Activated CD8-positive, alpha-beta memory T cell treated with anti-CD3 and anti-CD28 coated beads, Interleukin-2, amount 50 U/mL, for 1 hour (primary cell): ENCODE results near the gene GBX1.

Experiments used
- DNase-seq: peaks from one replicate; pipeline ENCODE4 v3.0.0-alpha.2; 2020; ENCODE audit errors: extremely low read depth

The GBX1 gene

DNA sequence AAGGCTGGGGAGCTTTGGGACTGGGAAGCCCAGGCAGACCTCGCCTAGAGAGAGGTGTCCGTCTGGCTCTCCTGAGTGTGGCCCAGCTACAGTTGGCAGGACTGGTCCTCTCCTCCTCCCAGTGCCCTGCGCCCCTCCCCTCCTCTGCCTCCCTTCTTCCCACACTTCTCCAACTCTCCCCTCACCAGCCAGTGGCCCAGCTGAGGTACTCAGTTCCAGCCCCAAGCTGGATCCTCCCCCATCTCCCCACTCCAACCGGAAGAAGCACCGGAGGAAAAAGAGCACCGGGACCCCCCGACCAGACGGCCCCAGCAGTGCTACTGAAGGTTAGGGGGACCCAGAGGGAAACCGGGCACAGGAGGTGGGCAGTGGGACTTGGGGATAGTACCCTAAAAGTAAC is 27.7 kb downstream of the GBX1 start:
- DNase-seq = no peak

DNA sequence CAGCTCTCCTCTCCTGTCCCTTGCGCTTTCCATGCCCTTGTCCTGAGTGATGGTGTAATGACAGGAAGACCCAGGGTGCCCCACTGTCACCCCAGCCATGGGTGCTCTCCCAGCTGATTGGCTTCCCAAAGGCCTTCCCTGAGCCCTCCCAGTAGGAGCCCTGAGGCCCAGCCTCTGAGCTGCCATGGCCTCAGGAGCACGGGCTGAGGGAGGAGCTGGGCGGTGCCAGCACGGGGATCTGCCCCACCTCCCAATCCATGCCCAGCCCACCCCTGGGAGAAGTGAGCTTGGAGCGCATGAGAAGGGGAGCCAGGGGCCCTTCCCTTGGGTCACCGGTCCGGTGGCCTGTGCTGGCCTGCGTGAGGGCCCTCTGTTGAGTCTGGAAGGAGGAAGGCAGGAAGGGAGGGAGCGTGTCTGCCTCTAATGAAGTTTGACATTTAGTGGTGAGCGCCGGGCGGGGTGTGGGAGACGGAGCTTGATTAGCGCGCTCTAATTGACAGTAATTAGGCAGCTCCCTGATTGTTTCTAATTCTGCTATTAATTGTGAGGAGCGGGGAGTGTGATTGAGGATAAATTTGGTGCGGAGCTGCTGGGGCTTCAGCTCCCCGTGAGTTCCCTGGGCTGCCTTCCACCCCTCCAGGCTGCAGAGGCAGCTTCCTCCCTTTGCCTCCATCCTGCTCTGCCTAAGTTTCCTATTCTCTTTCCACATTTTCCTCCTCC is 28.3 kb downstream of the GBX1 start:
- no peak for DNase-seq

DNA sequence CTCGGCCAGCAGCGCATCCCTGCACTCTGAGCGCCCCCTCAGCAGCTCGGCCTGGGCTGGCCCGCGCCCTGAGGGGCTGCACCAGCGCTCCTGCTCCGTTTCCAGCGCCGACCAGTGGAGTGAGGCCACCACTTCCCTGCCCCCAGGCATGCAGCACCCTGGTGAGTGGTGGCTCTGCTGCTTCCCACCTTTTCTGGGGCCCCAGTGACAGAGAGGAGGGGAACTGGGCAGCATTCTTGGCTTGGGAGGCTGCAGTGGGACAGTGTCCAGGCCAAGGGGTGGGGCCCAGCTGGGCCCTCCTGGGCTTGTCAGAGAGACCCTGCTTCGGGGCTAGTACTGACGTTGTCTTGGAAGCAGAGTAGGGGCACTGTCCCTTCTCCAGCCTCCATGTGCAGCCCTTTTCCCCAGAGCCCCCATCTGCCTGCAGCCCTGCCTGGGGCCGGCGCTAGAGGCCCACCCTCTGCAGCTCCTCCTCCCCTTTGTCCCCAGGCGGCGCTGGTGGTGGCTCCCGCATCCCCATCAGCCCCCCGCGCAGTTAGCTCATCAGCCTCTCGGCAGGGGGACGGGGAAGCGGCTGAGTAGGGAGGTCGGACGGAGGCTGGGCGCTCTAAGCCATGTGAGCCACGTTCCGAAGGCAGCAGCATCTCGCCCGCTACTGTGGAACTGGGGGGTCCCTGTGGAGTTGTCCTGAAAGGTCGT is 29.2 kb downstream of the GBX1 start:
- no peak for DNase-seq

DNA sequence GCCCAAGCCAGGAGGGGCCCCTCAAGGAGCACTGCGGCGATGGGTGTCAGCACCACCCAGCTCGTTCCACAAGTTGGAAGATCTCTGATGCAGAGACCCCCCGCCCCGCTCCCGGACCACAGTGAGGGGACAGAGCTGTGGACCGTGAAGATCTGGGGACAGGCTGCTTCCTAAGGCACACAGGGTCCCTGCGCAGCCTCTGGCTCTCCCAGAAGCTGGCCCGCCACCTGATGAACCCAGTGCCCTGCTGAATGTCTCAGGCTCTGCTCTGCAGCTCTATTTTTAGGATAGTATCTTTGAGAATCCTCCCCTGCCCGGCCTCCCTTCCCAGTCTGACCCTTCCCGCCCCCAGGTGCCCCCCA is 29.7 kb downstream of the GBX1 start:
- no peak for DNase-seq

DNA sequence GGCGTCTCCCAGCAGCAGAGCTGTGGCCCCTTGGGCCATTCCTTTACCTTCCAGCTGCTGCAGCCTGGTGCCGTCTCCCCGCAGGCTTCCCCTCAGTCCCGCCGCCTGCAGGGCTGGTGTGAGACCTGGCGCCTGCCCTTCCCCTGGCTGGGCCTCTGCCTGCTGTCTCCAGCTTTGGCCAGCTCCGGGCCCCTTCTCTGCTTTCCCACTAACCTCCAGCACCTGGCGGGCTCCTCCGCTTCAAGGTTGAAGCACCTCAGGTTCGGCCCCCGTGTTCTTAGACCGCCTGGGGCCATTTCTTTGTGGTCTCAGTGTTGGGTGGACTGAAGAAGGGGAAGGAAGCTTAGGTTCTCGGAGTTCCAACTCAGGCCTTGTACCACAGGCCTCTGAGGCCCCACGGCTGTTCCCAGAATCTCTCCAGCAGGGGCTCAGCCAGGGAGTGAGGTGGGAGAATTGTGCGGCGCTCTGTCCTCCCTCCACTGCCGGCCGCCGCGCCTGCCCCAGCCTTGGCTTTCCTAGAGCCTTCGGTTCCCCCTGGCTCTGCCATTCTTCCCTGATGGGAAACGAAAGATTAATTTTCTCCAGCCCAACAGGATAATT is 30.3 kb downstream of the GBX1 start:
- DNase-seq = no peak

DNA sequence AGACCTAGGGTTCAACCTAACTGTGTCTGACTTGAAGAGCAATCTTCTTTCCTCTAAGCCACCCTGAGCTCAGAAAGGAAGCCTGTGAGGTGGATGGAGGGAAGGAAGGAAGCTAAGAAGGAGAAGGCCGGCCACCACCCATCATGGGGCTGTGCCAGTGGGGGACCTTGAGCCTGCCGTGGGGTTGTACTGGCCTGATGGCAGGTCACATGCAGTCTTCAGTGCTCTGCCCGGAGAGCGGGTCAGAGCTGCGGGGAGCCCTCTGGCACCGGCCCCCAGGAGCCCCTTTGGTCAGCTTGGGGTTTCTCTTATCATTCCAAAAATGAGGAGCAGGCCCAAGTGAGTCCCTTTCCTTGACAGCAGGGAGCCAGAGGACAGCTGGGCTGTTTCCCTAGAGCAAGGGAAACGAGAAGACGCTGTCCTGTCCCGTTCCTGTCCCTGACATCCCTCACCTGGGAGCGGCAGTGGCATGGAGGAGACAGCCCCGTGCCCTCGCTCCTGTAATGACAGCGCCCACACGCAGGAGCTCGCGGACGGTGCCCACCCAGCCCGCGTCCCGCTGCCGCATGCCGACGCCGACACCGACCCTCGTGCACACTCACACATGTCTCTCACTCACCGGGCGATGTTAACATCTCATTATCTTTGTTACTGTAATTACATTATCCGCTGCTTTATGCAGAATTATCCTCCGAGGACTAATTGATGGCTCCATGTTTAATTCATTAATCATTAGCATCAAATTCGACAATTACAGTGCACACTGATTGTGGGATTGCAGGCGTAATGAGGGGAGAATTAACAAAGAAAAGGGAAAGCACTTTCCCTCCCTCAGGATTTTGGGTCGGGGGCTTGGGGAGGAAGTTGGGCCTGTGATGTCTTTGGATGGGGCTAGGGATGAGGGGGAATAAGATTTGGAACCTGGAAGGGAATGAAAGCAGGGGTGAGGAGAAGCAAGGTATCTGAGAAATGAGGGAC is 31.3 kb downstream of the GBX1 start:
- DNase-seq = no peak

DNA sequence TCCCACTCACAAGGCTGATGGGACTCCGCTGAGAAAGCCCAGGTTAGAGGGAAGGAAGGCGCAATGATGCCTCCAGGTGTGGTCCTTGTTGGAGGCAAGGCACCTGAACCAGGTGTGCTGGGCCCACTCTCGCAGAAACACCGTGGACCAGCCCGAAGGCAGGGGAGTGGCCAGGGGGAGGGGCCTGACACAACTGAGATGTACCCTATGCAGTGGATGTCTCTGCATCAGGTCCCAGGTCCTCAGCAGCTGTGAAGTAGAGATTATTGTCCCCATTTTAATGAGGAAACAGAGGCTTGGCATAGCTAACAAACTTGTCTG is 32.0 kb downstream of the GBX1 start:
- DNase-seq = no peak

DNA sequence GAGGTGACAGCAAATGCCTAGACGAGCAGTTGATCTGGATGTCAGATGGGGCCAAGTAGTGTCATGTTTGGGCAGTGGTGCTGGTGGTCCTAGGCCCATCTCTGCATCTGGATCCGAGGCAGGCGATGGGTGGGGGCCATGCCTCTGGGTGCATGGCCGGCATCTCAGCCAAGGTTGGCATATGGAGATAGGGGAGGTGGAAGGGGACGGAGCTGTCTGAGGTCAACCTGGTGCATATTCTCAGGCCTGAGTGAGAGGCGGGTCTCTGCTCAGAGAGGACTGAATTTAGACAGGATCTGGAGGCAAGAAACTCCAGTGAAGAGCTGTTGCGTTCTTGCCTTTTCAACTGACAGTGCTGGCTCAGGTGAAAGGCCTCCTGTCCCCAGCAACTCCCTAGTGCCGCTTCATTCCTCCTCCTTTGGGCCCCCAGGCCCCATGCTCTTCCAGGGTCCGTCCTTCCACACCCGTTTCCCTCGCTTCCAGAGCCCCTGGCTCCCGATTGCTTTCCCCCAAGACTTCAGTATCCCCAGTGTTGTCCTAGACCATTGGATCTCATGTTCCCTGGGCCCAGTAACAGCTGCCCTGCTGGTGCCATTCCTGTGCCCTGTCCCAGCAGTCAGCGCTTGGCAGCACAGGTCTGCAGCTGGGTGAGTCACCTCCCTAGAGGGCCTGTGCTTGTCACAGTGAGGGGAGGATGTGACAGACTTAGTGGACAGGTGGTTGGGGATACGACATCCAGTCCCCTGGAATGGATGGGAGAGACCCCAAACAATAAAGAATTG is 32.6 kb downstream of the GBX1 start:
- no peak for DNase-seq

DNA sequence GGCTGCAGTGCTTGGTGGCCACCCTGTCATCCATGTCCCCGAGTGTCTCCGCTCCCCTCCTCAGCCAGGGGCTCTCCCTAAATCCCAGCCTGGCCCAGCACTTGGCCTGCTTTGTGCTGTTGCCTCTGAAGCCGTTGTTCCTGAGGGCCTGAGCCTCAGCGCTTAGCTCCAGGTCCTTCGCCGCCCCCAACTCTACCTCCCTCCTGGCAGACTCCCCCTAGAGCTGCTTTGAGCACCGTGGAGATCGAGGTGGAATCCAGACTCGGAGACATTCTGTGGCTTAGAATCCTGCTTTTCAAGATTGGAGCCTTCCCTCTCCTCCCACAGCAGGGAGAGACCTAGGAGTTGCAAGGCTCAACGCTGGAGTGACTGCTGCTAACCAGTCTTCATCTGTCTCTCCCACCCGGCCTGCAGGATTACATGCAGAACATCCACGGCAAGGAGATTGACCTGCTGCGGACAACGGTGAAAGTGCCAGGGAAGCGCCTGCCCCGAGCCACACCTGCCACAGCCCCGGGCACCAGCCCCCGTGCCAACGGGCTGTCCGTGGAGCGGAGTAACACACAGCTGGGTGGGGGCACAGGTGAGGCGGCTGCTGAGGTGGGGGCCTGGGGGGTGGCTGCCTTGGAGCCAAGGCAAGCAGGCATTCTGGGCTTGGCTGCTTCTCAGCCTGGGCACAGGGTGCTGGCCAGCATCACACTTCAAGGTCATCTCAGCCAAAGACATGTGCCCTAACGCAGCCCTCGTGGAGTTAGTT is 33.3 kb downstream of the GBX1 start:
- DNase-seq = no peak

DNA sequence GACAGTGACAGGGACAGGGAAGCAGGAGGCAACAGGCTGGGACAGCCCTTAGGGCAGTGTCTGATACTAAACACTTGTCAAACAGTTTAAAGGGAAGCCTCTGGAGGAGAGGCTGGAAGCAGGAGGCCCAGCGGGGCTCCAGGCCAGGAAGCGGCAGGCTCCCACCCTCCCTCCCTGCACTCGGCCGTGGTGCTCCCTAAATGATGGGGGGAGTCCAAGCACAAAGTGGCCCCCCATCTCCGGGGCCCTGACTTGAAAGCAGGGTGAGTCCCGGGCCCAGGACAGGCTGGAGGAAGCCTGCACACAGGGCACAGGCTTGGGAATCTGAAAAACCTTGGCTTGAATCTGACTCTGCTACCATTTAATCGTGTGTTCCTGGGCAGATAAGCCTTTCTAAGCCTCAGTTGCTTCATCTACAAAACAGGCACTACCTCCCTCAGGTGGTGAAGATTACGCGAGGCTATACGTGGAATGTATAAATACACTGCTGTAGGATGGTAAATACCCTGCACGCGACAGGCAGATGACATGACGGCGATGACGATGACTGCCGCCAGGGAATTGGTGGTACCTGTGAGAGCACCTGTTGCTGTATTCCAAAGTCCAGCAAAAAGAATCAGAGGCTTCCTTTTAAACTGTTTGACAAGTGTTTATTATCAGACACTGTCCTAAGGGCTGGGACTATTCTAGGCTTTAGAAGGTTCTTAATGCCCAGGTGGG is 34.1 kb downstream of the GBX1 start:
- DNase-seq = no peak

DNA sequence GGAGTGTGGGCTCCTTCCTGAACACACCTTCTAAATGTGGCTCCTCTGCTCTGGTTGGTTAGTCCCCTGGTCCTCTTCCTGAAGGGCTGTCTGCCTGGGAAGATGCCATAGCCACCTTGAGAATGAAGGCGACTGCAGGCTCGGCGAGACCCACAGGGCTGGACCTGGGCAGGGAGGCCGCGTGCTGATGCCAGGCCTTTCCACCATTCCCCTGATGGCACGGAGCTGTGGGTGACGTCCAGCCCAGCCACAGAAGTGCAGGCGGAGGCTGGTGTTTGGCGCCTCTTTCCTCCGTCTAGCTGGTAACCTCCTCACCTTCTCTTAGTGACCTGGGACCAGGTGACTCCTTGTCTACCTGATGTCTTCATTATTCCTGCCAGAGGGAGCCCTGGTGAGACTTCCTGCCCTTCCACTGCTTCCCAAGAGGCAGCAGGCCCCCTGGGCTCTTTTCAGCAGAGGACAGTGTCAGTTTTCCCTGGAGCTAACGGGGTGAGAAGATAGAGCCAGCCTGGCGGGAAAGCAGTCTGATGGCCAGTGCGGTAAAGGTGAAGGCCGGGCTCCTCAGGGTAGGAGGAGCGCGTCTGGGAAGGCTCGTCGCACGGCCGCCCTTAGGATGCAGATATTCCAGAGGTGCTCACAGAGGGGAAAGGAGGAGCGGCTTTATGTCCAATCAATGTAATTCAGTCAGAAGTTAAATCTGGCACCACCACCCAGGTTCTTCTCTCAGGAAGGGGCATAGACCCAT is 34.9 kb downstream of the GBX1 start:
- DNase-seq = no peak

DNA sequence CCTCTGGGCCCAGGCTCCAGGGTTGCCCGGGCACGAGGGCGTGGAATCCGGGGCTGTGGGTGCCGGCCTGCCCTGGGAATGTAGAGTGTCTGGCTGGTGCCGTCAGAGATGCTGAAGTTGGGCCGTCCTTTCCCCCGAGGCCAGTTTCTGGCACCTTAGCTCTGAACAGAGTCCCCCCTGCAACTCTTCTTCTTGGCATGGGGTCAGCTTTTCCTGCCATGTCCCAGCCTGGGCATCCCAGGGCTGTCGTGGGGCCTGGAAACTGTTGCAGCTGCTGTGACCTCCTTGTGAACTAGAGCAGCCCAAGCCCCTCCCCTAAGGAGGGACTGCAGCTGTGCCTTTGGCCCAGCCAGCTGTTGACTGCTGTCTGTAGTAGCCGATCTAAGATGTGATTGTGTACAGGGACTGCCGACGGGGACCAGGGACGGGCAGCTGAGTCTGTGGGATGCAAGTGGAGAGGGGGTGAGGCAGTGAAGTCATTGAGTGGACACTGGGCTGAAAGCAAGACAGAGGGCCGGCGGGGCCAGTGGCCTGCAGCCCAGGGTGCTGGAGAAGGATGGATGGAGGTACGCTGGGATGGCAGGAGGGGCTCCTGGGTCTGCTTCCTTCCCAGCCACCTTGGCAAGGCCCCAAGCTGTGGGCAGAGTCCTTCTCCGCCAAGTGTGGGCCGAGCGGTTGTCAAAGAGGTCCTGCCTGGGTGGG is 35.8 kb downstream of the GBX1 start:
- DNase-seq = no peak

DNA sequence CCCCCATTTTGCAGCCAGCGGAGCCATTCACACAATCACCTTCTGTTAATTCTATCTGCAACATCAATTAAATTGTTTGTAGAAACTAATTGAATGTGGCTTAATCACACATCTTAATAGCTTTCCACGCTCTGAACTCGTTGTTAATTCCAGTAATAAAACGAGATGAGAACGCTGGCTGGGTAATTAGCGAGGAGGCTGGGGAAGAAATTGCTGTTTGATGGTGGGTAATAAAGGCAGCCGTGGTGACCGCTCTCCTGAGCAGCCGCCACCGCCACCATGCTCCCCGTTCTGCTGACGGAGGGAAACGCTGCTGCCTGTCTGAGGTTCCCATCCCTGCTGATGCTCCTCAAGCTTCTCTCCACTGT is 36.3 kb downstream of the GBX1 start:
- no peak for DNase-seq

DNA sequence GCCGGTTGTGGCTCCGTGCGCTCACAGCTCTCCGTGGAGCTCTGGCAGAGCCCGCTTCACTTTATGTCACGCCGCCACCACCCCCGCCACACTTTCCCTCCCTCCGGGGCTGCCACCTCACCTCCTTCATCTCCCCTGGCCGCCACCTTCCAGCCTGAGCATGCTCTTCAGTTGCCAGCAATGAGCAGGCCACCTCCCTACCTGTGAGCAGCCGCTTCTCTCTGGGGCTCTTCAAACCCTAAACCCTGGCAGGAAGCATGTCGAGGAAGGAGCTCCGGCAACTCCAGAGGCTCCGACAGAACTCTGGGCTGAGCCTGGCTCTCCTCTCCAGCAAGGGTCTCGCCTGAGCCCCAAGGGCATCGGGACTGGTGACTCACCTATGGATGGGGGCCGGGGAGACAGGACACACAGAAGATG is 36.7 kb downstream of the GBX1 start:
- no peak for DNase-seq

DNA sequence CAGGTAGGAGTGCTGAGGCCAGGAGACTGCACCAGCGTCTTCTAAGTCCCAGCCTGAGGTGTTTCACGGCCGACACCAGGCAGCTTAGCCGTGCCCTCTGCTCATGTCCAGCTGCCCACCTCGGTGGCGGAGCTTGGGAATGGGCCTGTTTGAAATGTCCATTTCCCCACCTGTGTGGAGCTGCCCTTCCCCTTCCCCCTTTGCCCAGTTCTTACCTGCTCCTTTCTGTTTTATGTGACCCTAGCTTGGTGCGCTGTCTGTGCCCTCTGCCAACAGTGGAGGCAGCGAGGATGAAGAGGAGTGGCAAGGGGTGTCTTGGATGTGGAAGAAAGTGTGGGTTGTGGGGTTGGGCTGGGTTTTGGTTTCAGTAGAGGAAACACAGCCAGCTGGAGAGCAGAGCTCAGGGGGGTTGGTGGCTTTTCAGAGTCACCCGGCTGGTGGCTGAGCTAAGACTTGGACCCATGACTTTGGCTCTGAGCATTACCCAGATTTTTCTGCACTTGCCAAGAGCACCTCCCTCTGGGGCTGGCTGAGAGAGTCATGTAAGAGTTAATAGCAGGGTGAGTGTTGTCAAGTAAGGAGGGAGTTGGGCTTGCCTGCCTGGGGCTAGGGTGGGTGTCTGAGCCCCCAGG is 37.4 kb downstream of the GBX1 start:
- no peak for DNase-seq

DNA sequence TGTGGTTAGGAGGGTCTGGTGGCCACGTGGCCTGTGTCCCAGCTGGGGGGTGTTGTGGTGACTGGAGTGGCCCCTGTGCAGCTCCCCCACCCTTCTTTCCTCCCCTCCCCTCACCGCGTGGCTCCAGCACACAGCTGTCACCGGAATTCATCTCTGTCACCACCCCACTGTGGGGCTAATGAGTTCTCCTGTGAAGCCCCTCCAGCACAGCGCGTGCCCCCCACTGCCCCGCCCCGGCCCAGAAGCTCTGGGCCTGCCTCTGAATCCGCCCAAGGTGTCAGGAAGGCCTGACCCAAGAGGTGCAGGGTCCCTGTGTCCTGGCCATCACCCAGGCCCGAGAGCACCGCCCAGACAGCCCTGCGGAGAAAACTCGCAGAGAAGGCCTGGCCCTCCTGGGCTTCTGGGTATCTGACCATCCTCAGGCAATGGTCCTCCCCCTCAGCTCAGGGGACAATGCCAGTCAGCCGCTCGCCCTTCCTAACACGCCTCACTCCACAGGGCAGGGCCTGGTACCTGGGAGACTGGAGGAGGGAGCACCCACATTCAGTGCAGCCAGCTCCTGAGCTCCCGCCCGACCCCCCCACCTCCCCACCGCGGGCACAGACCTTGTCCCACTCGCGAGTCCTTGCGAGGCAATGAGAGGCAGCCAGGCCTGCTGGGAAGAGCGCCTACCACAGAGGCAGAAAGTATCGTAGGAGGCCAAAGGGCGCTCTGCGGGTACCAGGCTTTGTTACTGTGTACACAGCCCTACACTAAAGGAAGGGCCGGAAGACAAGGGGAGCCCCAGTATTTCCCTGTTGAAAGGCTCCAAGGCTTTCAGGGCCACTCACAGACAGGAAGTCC is 38.2 kb downstream of the GBX1 start:
- no peak for DNase-seq

DNA sequence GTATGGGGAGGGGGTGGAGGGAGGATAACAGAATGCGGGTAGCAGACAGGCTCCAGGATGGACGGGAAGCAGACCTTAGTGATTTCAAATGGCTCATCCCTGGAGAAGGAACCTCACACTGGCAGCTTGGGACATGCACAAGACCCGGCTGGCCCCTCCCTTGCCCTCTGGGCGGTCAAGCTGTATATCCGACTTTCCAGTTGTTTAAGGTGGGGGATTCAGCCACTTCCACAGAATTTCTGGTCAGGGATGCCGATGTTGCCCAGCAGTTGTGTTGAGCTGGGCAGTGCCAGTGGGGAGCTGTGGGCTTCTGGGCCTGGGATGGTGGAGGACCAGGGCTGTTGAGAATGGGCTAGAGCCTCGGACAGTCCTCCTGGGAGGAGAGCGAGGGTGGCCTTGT is 38.8 kb downstream of the GBX1 start:
- DNase-seq = no peak
